PC-9 (cell line): Measurements from ENCODE around the gene MTERF2. TPM values are rescaled to one million over a fixed set of nuclear protein-coding genes. Genes with fewer than 3 reads are reported as not detected.
"Not testable (repeated sequence)": the region's sequence is repeated elsewhere in the genome, so short reads cannot be mapped to it uniquely, and the experiment has no call there.

Experiments used
- BruUV-seq: library from RNA; stranded (reverse); fragments of 400-500 nt; replicated peaks from 2 replicates; lab custom pipeline; 2021; lab: Mats Ljungman, UMichigan
- CTCF ChIA-PET: fragments of 300-600 bp; sonication (Branson Sonifier 250); formaldehyde crosslinking; loops from one replicate; lab custom pipeline; 2022; ENCODE audit warnings: antibody characterized with exemption; lab: Charles Lee
- POLR2A ChIA-PET: fragments of 300-600 bp; sonication (Branson Sonifier 250); formaldehyde crosslinking; loops from one replicate; lab custom pipeline; 2022; ENCODE audit warnings: antibody characterized with exemption; ENCODE audit not compliant: unreplicated experiment; lab: Charles Lee
- DNase-seq, 2 experiments: peaks; one replicate each; pipeline versions ENCODE4 v3.0.0 to v3.0.0-alpha.2; 2015 to 2022; ENCODE audit warnings: mixed read lengths in 1 of 2
- H2AFZ ChIP-seq: fragments of 200-600 bp; sonication (generic); 2 replicates; pipeline ENCODE4 v1.8.1; 2017; ENCODE audit warnings: antibody characterized with exemption
- H3F3A ChIP-seq: fragments of 200-600 bp; sonication (generic); 2 replicates; pipeline ENCODE4 v1.8.1; 2017; ENCODE audit warnings: antibody characterized with exemption, mild to moderate bottlenecking, low read depth; ENCODE audit not compliant: insufficient read depth
- H3K27ac ChIP-seq: fragments of 200-600 bp; sonication (generic); 2 replicates; pipeline ENCODE4 v1.6.1; 2016; ENCODE audit warnings: mixed run types
- H3K27me3 ChIP-seq: fragments of 200-600 bp; sonication (generic); 2 replicates; pipeline ENCODE4 v1.6.1; 2016; ENCODE audit warnings: low read depth, mixed run types; ENCODE audit not compliant: insufficient read depth
- H3K36me3 ChIP-seq: fragments of 200-600 bp; sonication (generic); 2 replicates; pipeline ENCODE4 v1.6.1; 2016; ENCODE audit warnings: low read depth, mixed run types
- H3K4me1 ChIP-seq: fragments of 200-600 bp; sonication (generic); replicated peaks from 2 replicates; pipeline ENCODE4 v1.6.1; 2016; ENCODE audit warnings: mixed run types; ENCODE audit not compliant: insufficient read depth
- H3K4me2 ChIP-seq: fragments of 200-600 bp; sonication (generic); 2 replicates; pipeline ENCODE4 v1.6.1; 2017; ENCODE audit warnings: mixed run types
- H3K4me3 ChIP-seq: fragments of 200-600 bp; sonication (generic); 2 replicates; pipeline ENCODE4 v1.6.1; 2016; ENCODE audit warnings: mixed run types
- H3K79me2 ChIP-seq: fragments of 200-600 bp; sonication (generic); 2 replicates; pipeline ENCODE4 v1.6.1; 2017; ENCODE audit warnings: low read depth, mixed run types
- H3K9me2 ChIP-seq: fragments of 200-600 bp; sonication (generic); 2 replicates; pipeline ENCODE4 v1.8.1; 2017; ENCODE audit warnings: mild to moderate bottlenecking; ENCODE audit not compliant: insufficient read depth
- H3K9me3 ChIP-seq: fragments of 200-600 bp; sonication (generic); 2 replicates; pipeline ENCODE4 v1.8.1; 2016; ENCODE audit warnings: low read depth; ENCODE audit not compliant: insufficient read depth
- H4K20me1 ChIP-seq: fragments of 200-600 bp; sonication (generic); 2 replicates; pipeline ENCODE4 v1.8.1; 2017; ENCODE audit not compliant: insufficient read depth
- EZH2 ChIP-seq: fragments of 200-600 bp; sonication (generic); IDR thresholded peaks from 2 replicates; pipeline ENCODE4 v1.8.0; 2017; ENCODE audit warnings: antibody characterized with exemption, low read depth
- intact Hi-C: fragments of 100-400 bp; cut with micrococcal nuclease; formaldehyde crosslinking; loops from one replicate; pipeline ENCODE4 v1.10.0; 2022; ENCODE audit not compliant: unreplicated experiment
- total RNA-seq: library from RNA; stranded (reverse); gene quantifications from 2 replicates; pipeline ENCODE4 v1.2.3, GENCODE V29; 2021
- TF ChIP-seq, protein P1 (sequence below): fragments of 200-600 bp; sonication (generic); conservative IDR thresholded peaks from 2 replicates; pipeline ENCODE4 v1.6.1; 2017; ENCODE audit warnings: mixed run types, antibody characterized with exemption, mild to moderate bottlenecking, moderate library complexity

MTERF2 gene
- total RNA-seq, 1 experiment from 2014 or later = 8.2 TPM

- DNase-seq = no peak
- BruUV-seq = no TSS peak
- CTCF ChIA-PET = no interaction called here
- H3K9me3 ChIP-seq = no peaks in the 10 kb centered on the region
- no peaks in the 10 kb centered on the region for H3K79me2 ChIP-seq
- POLR2A ChIA-PET = no interaction called here
- H2AFZ ChIP-seq = no peak overlapping the region
- no peaks in the 10 kb centered on the region for H3F3A ChIP-seq
- no peak overlapping the region for H3K4me3 ChIP-seq
- no peaks in the 10 kb centered on the region for H3K27me3 ChIP-seq
- intact Hi-C loops = no loop called here
- peaks cover 7% of the 10 kb centered on the region; the same call in 1 of the 2 replicates for H3K36me3 ChIP-seq
- H3K27ac ChIP-seq = no peak overlapping the region
- no peak overlapping the region for H3K4me2 ChIP-seq
- H4K20me1 ChIP-seq = no peaks in the 10 kb centered on the region
- H3K4me1 ChIP-seq = no peaks in the 10 kb centered on the region
- TF ChIP-seq EZH2 = no peak
- TF ChIP-seq, protein P1, sequence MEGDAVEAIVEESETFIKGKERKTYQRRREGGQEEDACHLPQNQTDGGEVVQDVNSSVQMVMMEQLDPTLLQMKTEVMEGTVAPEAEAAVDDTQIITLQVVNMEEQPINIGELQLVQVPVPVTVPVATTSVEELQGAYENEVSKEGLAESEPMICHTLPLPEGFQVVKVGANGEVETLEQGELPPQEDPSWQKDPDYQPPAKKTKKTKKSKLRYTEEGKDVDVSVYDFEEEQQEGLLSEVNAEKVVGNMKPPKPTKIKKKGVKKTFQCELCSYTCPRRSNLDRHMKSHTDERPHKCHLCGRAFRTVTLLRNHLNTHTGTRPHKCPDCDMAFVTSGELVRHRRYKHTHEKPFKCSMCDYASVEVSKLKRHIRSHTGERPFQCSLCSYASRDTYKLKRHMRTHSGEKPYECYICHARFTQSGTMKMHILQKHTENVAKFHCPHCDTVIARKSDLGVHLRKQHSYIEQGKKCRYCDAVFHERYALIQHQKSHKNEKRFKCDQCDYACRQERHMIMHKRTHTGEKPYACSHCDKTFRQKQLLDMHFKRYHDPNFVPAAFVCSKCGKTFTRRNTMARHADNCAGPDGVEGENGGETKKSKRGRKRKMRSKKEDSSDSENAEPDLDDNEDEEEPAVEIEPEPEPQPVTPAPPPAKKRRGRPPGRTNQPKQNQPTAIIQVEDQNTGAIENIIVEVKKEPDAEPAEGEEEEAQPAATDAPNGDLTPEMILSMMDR = no peak
- H3K9me2 ChIP-seq = no peaks in the 10 kb centered on the region
These were observed 12.5 kb upstream of the MTERF2 start for GRCh38 chr12:106999446-106999845.

- no peak overlapping the region for H3K4me3 ChIP-seq
- intact Hi-C loops = no loop called here
- no peak for DNase-seq
- ChIA-PET CTCF (no interaction called here), POLR2A (interaction anchor here (0.6 to 0.8 kb wide), 2 partner anchors 117 to 704 kb away, joined by 4 to 6 read pairs; no protein-coding TSS in a partner anchor)
- H3K79me2 ChIP-seq = no peaks in the 10 kb centered on the region
- no peak overlapping the region for H3K4me2 ChIP-seq
- H3K27ac ChIP-seq = no peak overlapping the region
- peaks cover 7% of the 10 kb centered on the region; the same call in 1 of the 2 replicates for H3K36me3 ChIP-seq
- TF ChIP-seq, protein P1 = no peak
- TF ChIP-seq EZH2 = no peak
- H3K9me2 ChIP-seq = no peaks in the 10 kb centered on the region
- no peaks in the 10 kb centered on the region for H3F3A ChIP-seq
- no peaks in the 10 kb centered on the region for H4K20me1 ChIP-seq
- H3K27me3 ChIP-seq = no peaks in the 10 kb centered on the region
- no TSS peak for BruUV-seq
- H3K9me3 ChIP-seq = no peaks in the 10 kb centered on the region
- no peaks in the 10 kb centered on the region for H3K4me1 ChIP-seq
- no peak overlapping the region for H2AFZ ChIP-seq
These were observed 11.0 kb upstream of the MTERF2 start for GRCh38 chr12:106997916-106998315.

DNA sequence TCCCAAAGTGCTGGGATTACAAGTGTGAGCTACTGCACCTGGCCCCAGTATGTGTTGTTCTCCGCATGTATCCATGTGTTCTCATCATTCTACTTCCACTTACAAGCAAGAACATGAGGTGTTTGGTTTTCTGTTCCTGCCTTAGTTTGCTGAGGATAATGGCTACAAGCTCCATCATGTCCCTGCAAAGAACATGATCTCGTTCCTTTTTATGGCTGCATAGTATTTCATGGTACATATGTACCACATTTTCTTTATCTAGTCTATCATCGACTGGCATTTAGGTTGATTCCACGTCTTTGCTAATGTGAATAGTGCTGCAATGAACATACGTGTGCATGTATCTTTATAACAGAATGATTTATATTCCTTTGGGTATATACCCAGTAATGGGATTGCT is 9.2 kb upstream of the MTERF2 start:
- H2AFZ ChIP-seq, DNase-seq, CTCF ChIA-PET, intact Hi-C loops, POLR2A ChIA-PET, H3K4me3 ChIP-seq, H4K20me1 ChIP-seq, H3K79me2 ChIP-seq, H3K4me2 ChIP-seq, H3K9me3 ChIP-seq, H3K27me3 ChIP-seq, H3K4me1 ChIP-seq, H3K27ac ChIP-seq, H3K9me2 ChIP-seq, BruUV-seq, H3F3A ChIP-seq, H3K36me3 ChIP-seq: not testable (repeated sequence)
